ENCODE measurements around the gene C16orf74. TPM values are rescaled to one million over a fixed set of nuclear protein-coding genes. Genes with fewer than 3 reads are reported as not detected.
A peak's percentile ranks its signal among the peaks of the same experiment; 100 is the strongest.

Gene C16orf74
- total and polyA plus RNA-seq, 2 experiments from 2014 or later: 3.8 to 7.0 TPM

GRCh38 chr16:85785927-85786326, 35.0 kb upstream of the C16orf74 start:
- H3K27me3 ChIP-seq (replicated peaks; ENCODE audit: insufficient read depth): no peaks in the 10 kb centered on the region
- in situ Hi-C loops (cut with MboI): no loop called here
- H4K20me1 ChIP-seq (ENCODE audit: insufficient read depth): no peaks in the 10 kb centered on the region; the same call in 1 of the 2 replicates
- H3K4me3 ChIP-seq: no peak overlapping the region
- no peak overlapping the region for H2AFZ ChIP-seq
- no peak overlapping the region for H3K4me2 ChIP-seq (ENCODE audit: unreplicated experiment)
- WGBS, 2 experiments (ENCODE audit: low coverage in 1 of 2, low lambda C conversion rate in 2 of 2, missing lambda C conversion rate in 2 of 2): 77 to 86% methylated on average over 2 of the region's 2 CpGs
- TF ChIP-seq EZH2 (IDR thresholded peaks at IDR 0.05; ENCODE audit: insufficient read depth, poor library complexity, severe bottlenecking): no peak
- no peak for TF ChIP-seq EZH2phosphoT487 (IDR thresholded peaks at IDR 0.05; ENCODE audit: insufficient read depth, low read depth)
- no peaks in the 10 kb centered on the region for H3K9me2 ChIP-seq (ENCODE audit: insufficient read depth)
- 0 out of 2 replicates have a peak, but pooled peaks cover 3% of the 10 kb centered on the region for H3K4me1 ChIP-seq (ENCODE audit: insufficient read depth)
- peaks cover 12% of the 10 kb centered on the region; the same call in 1 of the 2 replicates for H3K36me3 ChIP-seq (ENCODE audit: low read depth)
- peaks cover 75% of the 10 kb centered on the region for H3K79me2 ChIP-seq (ENCODE audit: insufficient read depth)
- H3K27ac ChIP-seq: no peak overlapping the region
- DNase-seq: no peak
- H3K9ac ChIP-seq: no peak overlapping the region
- H3F3A ChIP-seq (ENCODE audit: insufficient read depth): no peaks in the 10 kb centered on the region
- H3K9me3 ChIP-seq (ENCODE audit: low read depth): no peaks in the 10 kb centered on the region

GRCh38 chr16:85784813-85785212, 33.9 kb upstream of the C16orf74 start:
- Histone ChIP-seq H3F3A (ENCODE audit: insufficient read depth) (no peaks in the 10 kb centered on the region), H3K4me2 (ENCODE audit: unreplicated experiment) (no peak overlapping the region), H3K4me3 (no peak overlapping the region), H3K9me2 (ENCODE audit: insufficient read depth) (no peaks in the 10 kb centered on the region), H3K27me3 (replicated peaks; ENCODE audit: insufficient read depth) (no peaks in the 10 kb centered on the region), H3K79me2 (ENCODE audit: insufficient read depth) (peaks cover 64% of the 10 kb centered on the region), H3K4me1 (ENCODE audit: insufficient read depth) (0 out of 2 replicates have a peak, but pooled peaks cover 3% of the 10 kb centered on the region), H3K27ac (no peak overlapping the region), H3K9me3 (ENCODE audit: low read depth) (no peaks in the 10 kb centered on the region), H4K20me1 (ENCODE audit: insufficient read depth) (no peaks in the 10 kb centered on the region; the same call in 1 of the 2 replicates), H3K36me3 (ENCODE audit: low read depth) (peaks cover 14% of the 10 kb centered on the region), H2AFZ (no peak overlapping the region), H3K9ac (no peak overlapping the region)
- TF ChIP-seq EZH2phosphoT487 (IDR thresholded peaks at IDR 0.05; ENCODE audit: insufficient read depth, low read depth) (no peak), EZH2 (IDR thresholded peaks at IDR 0.05; ENCODE audit: insufficient read depth, poor library complexity, severe bottlenecking) (no peak)
- no peak for DNase-seq
- 100% methylated on average over 2 of the region's 2 CpGs for WGBS, 2 experiments (ENCODE audit: low coverage in 1 of 2, low lambda C conversion rate in 2 of 2, missing lambda C conversion rate in 2 of 2)
- in situ Hi-C loops (cut with MboI): no loop called here

- in situ Hi-C loops (cut with MboI): no loop called here
- Histone ChIP-seq H4K20me1 (ENCODE audit: insufficient read depth) (no peaks in the 10 kb centered on the region; the same call in 1 of the 2 replicates), H3K27me3 (replicated peaks; ENCODE audit: insufficient read depth) (no peaks in the 10 kb centered on the region), H3K4me1 (ENCODE audit: insufficient read depth) (0 out of 2 replicates have a peak, but pooled peaks cover 3% of the 10 kb centered on the region), H3K9me2 (ENCODE audit: insufficient read depth) (no peaks in the 10 kb centered on the region), H3K4me2 (ENCODE audit: unreplicated experiment) (no peak overlapping the region), H3F3A (ENCODE audit: insufficient read depth) (no peaks in the 10 kb centered on the region), H2AFZ (no peak overlapping the region), H3K36me3 (ENCODE audit: low read depth) (peaks cover 28% of the 10 kb centered on the region), H3K9ac (no peak overlapping the region), H3K27ac (no peak overlapping the region), H3K79me2 (ENCODE audit: insufficient read depth) (peaks cover 51% of the 10 kb centered on the region), H3K4me3 (no peak overlapping the region), H3K9me3 (ENCODE audit: low read depth) (no peaks in the 10 kb centered on the region)
- no peak for DNase-seq
- 98 to 99% methylated on average over 8 of the region's 8 CpGs for WGBS, 2 experiments (ENCODE audit: low coverage in 1 of 2, low lambda C conversion rate in 2 of 2, missing lambda C conversion rate in 2 of 2)
- TF ChIP-seq EZH2phosphoT487 (IDR thresholded peaks at IDR 0.05; ENCODE audit: insufficient read depth, low read depth): no peak
- TF ChIP-seq EZH2 (IDR thresholded peaks at IDR 0.05; ENCODE audit: insufficient read depth, poor library complexity, severe bottlenecking): no peak
Measured at GRCh38 chr16:85783441-85783840, 32.5 kb upstream of the C16orf74 start.

- in situ Hi-C loops (cut with MboI): no loop called here
- no peaks in the 10 kb centered on the region for H3K9me3 ChIP-seq (ENCODE audit: low read depth)
- 69 to 74% methylated on average over 6 of the region's 6 CpGs for WGBS, 2 experiments (ENCODE audit: low coverage in 1 of 2, low lambda C conversion rate in 2 of 2, missing lambda C conversion rate in 2 of 2)
- peaks cover 31% of the 10 kb centered on the region for H3K36me3 ChIP-seq (ENCODE audit: low read depth)
- TF ChIP-seq EZH2 (IDR thresholded peaks at IDR 0.05; ENCODE audit: insufficient read depth, poor library complexity, severe bottlenecking): no peak
- TF ChIP-seq EZH2phosphoT487 (IDR thresholded peaks at IDR 0.05; ENCODE audit: insufficient read depth, low read depth): no peak
- no peaks in the 10 kb centered on the region for H3K27me3 ChIP-seq (replicated peaks; ENCODE audit: insufficient read depth)
- H3K9me2 ChIP-seq (ENCODE audit: insufficient read depth): no peaks in the 10 kb centered on the region
- H3K79me2 ChIP-seq (ENCODE audit: insufficient read depth): peaks cover 42% of the 10 kb centered on the region
- peak; percentile 21 for DNase-seq
- no peaks in the 10 kb centered on the region for H3F3A ChIP-seq (ENCODE audit: insufficient read depth)
- H3K27ac ChIP-seq: no peak overlapping the region
- no peak overlapping the region for H3K9ac ChIP-seq
- H3K4me2 ChIP-seq (ENCODE audit: unreplicated experiment): no peak overlapping the region
- no peaks in the 10 kb centered on the region; the same call in 1 of the 2 replicates for H4K20me1 ChIP-seq (ENCODE audit: insufficient read depth)
- H3K4me1 ChIP-seq (ENCODE audit: insufficient read depth): 0 out of 2 replicates have a peak, but pooled peaks cover 3% of the 10 kb centered on the region
- H2AFZ ChIP-seq: no peak overlapping the region
- H3K4me3 ChIP-seq: no peak overlapping the region
Measured at GRCh38 chr16:85782451-85782850, 31.6 kb upstream of the C16orf74 start.

Data from GM23248 (cell line).